HG02870 (cell line): ENCODE results near the gene LCOR.
"Not testable (repeated sequence)": the region's sequence is repeated elsewhere in the genome, so short reads cannot be mapped to it uniquely, and the experiment has no call there.

Experiments used
- ATAC-seq: cut with Tn5 transposase; IDR thresholded peaks from one replicate; pipeline ENCODE4 v1.9.1; 2021; ENCODE audit warnings: mild to moderate bottlenecking, moderate library complexity; ENCODE audit not compliant: unreplicated experiment

The LCOR gene

DNA sequence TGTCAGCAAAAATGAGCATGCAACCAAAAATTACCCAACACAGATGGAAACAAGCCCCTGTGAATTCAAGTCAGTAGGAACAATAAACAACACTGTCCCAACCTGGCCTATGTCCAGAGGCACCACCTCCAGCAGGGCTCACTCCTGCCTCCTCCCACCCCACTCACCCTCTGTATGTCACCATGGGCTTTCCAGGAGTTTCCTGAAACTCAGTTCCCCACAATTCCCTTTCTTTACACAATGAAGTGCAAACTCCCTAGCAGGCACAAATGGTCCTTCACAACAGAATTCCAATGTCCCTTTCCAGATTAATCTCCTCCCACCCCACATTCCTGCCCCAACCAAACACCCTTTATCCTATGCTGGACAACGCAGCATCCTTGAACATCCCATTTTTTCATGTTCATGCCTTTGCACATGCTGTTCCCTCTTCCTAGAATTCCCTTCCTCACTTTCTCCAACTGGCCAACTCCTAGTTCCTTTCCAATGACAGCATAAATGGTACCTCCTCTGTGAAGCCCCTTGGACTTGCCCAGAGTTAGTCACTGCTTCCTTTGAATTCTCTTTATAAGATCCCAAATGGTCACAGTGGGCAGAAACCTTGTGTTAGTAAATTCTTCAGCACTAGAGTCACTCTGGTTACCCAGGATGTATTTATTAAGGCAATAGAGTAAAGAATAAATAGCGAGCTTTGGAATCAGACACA is 196.2 kb downstream of the LCOR start:
- ATAC-seq, result no peak

DNA sequence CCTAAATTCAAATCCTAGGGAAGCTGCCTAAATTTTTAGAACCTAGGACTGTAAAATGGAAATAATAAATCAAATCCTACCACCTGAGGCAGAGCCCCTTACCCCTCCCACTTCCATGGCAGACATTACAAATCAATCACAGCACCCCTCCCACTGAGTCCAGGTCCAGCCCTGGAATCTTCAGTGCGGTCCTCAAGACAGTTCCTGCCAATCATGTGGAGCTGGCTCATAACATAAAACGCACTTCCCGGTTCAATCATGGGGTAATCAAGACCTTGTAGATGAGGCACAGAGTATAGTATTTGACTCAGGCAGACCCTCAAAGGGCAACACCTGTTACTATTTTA is 196.7 kb downstream of the LCOR start:
- no peak for ATAC-seq

DNA sequence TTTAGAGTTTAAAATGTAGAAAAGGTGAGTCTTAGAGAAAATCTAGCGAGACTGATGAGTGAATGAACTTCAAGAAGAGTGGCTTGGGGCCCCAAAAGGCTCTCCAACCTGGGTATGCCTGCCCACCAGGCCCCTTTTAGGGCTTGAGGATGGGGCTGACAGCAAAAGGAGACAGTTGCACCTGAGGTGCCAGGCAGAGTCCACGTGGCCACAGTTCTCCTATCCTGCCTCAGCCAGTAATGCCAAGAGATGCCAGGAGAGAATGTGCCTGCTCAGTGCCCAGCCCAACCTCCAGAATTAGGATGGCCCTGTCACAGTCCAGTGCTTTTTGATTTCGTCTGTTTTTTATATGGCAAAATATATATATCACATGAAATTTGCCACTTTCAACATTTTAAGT is 197.2 kb downstream of the LCOR start:
- ATAC-seq, result no peak

DNA sequence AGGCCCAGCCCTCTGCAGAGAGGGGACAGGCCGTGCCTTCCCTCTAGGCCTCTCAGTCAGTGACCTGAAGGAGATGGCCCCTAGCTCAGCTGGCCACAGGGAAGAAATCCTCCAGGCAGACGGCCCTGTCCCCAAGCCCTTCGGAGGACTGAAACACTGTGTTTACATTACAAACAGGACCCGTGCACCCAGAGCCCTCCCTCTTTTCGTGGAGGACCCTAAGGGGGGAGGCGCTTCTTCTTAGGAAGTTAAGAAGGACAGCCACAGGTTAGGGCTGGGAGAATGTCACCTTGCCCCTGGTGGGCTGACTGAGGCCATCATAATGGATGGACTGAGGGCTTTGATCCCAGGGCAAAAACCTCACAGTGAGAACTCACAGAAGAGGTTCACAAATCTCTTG is 198.8 kb downstream of the LCOR start:
- no peak for ATAC-seq

DNA sequence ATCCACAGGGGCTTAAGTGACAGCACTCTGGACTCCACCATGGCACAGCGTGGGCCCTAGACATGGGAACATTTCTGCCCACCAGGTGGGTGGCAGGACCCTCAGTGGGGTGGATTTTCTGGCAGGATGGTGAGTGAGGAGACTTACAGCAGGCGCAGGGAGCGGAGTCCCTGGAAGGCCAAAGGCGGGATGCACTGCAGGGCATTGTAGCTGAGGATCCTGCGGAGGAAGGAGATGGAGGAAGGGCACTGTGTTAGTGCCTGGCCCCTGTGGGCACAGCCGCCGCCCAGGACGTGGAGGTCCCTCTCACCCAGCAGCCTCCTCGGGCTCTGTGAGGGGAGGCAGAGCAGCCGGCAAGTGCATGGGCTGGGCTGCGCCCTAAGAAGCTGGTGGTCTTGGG is 199.4 kb downstream of the LCOR start:
- ATAC-seq, result no peak

DNA sequence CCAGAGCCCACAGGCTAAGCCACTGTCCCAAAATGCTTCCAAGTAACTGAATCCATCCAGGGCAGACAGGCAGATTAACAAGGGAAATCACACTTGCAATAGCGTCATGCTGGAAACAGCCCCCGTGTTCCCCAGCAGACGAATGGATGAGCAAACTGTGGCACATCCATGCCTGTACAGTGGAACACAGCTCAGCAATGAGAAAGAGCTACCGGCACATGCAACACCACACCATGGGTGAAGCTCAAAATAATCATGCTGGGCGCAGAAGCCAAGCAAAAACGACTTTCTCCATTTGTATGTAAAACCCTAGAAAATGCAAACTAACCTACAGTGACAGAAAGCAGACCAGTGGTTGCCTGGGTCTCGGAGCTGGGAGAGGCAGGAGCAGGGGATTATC is 200.5 kb downstream of the LCOR start:
- ATAC-seq, result no peak

DNA sequence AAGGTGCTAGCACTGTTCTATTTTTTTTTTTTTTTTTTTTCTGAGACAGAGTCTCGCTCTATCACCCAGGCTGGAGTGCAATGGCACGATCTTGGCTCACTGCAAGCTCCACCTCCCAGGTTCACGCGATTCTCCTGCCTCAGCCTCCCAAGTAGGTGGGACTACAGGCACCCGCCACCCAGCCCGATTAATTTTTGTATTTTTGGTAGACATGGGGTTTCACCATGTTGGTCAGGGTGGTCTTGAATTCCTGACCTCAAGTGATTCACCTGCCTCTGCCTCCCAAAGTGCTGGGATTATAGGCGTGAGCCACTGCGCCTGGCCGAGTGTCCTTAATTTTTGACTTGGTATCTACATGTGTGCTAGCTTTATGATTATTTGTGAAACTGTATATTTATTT is 201.7 kb downstream of the LCOR start:
- not testable (repeated sequence) for ATAC-seq

DNA sequence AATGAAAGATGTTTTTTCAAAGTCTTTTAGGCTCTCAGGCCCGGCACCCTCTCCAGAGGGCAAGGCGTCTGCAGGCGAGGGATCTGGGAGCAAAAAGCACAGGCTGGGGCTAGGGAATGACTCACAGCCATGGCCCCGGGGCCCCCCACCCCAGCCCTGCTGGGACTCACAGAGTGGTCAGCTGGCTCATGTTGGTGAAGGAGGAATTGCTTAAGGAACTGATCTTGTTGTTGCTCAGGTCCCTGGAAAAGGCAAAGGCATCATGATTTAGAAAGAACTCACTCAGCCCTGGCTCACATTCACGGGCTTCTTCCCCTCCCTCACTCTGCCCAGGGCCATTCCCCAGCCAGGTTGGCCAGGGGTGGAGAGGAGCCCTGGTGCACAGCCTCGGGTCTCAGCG is 202.2 kb downstream of the LCOR start:
- ATAC-seq, result no peak

DNA sequence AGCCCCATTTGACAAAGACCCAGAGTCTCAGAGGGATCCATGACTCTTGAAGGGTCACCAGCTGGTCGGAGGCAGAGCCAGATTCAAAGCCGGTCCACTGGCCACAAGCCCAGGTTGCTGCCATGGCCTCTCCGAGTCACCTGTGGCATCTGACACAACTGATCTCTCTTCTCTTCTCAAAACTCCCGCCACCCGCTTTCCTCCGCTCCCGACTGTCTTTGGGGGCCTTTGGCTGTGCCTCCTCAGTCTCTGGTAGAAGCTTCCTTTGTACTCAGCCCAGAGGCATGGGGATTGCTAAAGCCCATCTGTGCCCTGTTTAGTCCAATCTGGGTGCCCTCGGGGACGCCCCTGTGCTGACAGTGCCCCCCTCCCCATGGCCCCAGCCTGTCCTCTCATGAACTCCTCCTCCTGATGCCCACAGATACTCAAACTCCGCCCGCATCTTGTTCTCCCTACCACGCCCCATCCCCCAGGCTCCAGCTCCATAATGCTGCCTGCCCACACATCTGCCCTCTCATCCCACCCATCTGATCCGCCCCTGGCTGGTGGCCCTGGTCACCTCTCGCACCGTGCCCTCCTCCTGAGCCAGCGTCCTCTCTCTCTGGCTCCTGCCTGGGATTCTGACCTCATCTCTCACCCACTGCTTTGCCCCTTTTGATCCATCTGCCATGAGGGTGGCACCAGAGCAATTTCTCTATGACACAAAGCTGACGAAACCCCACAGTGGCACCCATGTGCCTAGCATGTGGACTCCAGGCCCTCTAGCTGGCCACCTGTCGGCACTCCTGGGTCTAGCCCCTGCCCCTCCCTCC is 203.1 kb downstream of the LCOR start:
- ATAC-seq, result no peak

DNA sequence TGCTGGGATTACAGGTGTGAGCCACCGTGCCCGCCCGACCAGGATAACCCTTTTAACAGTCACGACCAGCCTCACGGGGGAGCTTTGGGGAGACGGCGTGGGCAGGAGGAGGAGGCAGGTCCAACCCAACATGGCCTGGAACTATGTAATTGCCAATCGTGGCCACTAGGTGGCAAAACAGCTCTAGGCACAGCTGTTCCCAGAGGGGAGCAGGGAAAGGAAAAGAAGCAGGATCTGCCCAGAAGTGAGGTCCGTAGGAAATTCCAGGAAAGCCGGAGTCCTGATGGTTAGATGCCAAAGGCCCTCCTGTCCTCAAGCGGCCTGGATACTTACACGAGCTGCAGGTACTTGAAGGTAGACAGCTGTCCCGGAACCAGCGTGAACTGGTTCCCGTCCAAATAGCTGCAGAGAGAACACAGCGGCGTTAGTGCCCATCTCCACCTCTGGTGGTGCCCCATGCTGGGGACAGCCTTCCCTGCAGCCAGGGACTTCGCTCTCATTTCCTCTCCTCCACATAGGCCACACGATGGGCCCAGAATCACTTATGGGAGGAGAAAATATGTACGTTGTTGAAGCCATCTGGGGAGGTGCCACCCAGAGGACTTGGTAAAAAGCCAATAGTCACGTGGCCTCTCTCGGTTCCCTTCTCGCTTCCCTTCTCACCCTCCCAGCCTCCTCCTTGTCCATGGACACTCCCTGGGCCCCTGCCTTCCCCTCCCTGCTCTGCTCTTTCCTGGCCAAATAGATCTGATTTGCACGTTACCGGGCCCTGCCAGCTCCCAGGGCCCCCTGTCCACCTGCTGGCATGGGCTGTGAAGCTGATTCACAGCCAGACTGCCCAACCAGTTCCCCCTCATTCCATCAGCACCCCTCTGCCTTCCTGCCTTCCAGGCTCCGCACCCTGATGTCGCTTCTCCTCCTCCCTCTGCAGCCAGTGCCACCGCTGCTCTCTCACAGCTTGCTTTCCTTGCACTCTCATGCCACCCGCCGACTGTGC is 205.6 kb downstream of the LCOR start:
- peak; percentile 65 for ATAC-seq

DNA sequence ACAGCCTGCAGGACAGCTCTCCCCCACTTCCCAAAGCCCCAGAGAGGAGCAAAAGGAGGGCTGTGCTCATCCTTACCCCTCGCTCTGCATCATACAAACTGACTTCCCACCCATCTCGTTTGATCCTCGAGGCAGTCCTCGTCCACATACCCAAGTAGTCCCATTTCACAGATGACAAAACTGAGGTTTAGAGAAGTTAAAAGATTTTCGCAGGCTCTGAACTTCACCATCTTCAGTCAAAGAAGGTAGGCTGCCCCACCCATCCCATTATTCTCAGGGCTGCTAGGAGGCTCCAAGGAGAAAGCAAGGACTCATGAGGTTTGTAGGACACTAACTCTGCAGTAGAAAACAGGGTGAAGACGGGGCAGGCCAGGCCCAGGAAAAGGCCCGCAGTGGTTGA is 206.6 kb downstream of the LCOR start:
- ATAC-seq, result no peak

DNA sequence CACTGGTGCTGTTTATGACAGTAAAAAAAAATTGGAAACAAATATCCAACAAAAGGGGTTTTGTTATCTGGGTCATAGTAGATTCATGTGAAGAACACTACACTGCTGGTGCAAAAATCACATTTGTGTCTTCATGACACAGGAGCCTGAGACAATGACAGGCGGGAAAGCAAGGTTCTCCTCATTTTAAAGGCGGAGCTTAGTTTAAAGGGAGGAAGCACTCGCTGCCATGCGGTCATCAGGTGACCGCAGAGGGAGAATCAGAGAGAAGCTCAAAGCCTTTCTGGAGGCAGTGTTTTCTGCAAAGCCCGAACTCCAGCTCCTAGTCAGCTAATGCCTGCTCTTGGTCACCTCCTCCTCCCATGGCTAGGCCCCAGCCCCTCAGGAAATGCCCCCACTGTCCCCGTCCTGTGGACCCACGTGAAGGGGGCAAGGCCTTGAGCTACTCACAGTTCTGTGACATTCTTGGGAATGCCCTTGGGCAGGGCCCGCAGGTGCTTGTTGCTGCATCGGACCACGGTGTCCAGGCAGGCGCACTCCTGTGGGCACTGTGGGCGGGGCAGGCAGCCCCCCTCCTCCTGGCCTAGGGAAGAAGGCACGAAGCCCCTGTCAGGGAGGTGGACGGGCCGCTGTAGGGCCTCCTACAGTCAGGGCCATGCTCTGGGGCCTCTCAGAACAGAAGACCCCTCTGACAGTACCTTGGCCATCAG is 207.6 kb downstream of the LCOR start:
- no peak for ATAC-seq

DNA sequence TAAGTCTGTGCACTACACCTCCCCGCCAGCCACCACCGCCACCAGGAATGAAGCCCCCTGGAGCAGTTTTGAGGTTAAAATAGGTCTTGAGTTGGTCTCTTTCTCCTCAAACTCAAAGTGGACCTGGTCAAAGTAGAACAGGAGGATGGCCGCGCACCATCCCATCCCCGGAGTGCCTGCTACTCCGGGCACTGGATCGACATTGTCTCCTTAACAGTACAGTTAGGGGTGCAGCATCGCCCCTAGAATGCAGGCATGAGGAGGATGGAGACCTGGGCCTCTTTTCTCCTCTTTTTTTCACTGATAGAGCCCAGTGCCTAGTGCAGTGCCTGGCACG is 208.1 kb downstream of the LCOR start:
- ATAC-seq, result no peak

DNA sequence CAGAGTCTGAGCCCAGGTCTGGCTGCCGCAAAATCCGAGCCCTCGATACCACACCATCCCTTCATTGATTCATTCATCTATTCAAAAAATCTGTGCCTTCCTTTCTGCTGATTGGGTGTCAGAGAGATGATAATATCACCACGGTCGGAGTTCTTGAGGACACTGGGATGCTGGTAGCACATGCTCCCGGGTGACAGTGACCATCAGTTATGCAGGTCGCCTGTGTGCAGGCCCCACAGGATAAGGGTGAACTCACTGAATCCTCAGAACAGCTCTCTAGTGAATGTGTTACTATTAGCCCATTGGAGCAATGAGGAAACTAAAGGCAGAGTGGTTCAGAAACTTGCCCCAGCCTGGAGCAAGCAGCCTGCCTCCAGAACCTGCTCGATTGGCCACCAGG is 208.6 kb downstream of the LCOR start:
- ATAC-seq, result no peak

DNA sequence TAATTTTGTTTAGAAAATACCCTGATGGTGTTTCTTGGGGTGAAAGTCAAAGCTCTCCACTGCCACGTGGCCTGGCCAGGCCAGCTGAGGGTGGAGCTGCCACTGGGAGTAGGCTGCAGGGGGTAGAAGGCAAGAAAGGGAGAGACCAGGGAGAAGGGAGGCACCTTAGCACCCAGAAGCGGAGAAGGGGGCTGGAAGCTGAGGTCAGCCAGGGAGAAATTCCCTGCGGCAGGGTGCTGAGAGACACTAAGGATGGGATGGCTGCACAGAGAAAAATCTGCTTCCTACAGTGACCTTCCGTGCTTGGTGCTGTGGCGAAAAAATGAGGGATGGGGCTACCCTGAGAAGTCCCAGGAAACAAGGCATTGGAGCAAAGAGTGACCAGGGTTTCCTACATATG is 210.0 kb downstream of the LCOR start:
- no peak for ATAC-seq

DNA sequence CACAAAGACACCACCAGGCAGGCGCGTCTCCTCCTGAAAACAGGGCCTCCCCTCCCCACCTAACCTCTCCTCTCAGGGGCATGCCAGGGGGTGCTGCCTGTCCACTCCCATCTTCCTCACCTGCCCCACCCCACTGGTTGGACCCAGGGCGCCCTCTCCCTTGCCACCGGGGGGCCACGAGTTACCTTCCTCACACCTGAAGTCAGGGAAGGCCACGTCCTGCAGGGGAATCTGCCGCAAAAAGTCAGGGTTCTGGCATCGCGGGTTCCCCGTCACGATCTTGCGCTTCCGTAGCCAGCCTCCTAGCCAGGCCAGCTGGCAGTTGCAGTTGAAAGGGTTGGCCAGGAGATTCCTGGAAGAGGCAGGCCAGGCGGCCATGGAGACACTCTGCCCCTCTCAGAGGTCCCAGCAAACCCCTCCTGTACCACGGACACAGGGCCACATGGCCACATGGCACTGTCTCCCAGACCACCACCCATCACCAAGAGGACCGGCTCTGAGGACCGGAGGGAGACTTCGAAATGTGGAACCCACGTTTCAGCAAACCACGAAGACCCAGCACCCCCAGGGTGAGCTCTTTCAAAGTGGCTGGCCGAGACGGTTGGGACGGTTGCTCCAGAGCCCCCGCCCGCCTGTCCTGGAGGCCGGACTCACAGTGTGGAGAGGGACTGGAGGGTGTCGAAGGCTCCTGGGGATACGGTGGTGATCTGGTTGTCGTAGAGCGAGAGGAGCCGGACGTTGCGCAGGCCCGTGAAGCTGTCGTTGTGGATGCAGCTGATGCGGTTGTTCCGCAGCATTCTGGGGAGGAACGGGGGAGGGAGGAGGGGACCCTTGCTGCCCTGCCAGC is 210.8 kb downstream of the LCOR start:
- no peak for ATAC-seq

DNA sequence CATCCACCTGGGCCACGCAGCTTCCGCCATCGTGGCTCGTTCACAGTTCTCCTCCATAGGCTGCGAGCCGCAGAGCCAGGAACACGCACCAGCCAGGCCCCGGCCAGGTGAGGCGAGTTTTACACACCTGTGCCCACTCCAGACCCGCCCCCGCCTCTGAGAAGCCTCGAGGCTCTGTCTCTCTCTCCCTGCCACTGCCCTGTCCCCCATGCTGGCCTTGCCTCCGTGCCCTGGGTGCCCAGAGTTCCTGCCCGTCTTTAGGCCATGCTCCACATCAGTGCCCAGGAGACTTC is 211.4 kb downstream of the LCOR start:
- ATAC-seq, result no peak
